Measurements from ENCODE around the gene NR2C1.

The NR2C1 gene

DNA sequence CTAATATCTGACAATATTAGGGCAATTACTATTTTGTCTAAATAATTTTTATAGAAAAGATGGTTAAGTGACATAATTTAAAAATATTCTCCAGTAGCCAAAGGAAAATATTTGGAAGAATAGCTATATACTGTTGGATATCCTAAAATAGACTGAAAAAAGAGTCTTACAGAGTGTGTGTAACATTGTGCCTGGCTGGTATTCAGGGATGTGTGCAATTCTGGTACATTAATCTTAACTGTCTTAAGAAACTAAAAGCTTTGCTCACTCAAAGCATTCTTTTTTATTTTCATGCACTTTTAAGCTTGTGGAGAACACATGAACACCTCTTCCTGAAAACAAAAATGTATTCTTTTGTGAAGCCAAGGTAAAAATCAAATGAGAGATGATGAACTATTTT is 10.1 kb upstream of the NR2C1 start:
- DNase-seq = no peak

DNA sequence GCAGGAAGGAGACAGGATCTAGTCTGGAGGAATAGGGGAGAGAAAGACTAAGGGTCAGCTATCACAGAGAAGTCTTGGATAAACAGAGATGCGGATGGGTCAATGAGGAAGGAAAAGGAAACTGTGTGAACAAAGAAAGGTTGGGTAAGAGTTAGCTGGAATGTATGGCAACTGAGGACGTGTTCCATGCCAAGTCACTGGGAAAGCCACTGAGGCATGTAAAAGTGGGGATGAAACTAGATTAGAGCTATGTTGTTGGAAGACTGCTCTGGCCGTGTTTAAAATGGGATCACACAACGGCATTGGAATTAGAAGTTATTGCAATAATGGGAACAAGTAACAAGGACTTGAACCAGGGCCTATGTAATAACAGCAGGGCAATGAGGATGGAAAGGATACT is 3.9 kb upstream of the NR2C1 start:
- no peak for DNase-seq

DNA sequence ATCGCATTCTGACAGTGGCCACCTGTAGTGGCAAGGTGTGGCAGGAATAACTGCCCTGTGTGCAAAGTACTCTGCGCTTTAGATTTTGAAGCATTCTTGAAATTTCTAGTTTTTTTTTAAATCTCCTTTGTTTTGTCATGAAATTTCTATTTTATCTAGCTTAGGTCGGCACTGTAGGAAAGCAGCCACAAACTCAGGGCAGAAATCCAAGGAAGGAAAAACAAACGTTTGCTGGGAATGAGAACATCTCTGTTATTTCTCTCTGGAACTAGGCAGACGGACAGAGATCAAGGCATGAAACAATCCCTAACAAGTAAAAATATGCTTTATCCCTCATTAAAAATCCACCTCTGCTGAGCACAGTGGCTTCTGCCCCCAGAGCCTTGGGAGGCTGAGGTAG is 1.3 kb upstream of the NR2C1 start:
- DNase-seq = no peak

DNA sequence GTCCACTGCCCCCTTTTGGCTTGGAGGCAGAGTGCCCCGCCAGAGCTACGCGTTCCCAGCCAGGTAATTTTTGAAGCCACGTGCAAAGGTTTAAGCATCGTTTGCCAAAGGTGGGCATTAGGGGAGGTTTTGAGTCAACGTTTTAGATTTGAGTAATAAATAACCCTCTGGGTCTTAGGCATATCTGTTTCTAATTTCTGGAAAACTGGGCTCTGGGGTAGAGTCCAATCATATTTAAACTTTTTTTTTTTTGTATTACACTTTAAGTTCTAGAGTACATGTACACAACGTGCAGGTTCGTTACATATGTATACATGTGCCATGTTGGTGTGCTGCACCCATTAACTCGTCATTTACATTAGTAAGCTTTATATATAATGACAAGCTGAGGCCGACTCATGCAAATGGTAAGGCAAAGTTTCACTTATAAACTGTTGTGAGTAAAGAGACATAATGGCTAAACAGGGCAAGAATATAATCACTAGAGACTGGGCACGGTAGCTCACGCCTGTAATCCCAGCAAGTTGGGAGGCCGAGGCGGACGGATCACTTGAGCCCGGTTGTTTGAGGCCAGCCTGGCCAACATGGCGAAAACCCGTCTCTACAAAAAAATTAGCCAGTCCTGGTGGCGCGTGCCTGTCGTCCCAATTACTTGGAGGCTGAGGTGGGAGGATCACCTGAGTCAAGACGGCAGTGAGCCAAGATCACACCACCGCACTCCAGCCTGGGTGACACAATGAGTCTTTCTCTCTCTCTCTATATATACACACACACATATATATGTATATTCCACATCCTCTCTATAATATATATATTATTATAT is 491 bp upstream of the NR2C1 start:
- DNase-seq = no peak

DNA sequence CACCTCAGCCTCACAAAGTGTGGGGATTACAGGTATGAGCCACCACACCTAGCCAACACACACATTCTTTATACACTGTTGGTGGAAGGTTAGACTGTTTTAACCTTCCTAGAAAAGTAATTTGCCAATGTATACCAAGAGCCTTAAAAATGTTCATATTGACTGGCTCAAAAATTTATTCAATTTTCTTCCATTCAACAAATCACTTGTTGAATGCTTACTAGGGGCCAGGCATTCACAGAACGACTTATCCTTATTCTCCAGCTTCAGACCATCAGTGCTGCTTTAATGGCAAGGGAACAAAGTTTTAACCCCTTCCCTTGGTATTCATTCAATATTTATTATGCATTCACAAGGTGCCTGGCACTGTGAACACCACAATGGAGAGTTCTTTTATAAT is 3.0 kb downstream of the NR2C1 start:
- DNase-seq = no peak

DNA sequence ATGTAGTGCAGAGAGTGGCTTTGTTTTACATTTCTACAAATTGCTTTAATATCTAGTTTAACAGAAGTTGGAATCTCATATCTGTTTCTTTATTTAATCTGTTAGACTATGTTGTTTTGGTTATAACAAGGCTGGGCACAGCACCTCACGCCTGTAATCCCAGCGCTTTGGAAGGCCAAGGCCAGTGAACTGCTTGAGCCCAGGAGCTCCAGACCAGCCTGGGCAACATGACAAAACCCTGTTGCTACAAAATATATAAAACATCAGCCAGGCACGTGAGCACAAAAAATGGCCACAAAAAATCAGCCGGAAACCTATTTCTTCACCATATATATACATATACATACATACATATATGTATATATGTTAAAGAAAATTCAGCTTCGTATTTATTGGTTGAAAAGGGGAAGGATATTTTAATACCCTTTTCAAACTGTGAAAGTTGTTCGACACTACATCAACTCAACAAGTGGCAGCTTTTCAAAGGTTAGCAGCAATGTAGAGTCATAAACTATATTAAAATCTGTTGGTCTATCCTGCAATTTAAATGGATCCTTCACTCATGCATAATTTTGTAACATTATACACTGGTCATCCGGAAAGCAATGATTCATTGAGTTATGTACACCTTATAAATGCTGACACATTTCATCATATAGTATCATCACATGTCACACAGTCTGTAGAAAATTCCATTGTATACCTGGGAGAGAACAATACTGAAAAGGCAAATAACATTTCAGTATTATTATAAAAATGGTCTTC is 7.1 kb downstream of the NR2C1 start:
- no peak for DNase-seq

DNA sequence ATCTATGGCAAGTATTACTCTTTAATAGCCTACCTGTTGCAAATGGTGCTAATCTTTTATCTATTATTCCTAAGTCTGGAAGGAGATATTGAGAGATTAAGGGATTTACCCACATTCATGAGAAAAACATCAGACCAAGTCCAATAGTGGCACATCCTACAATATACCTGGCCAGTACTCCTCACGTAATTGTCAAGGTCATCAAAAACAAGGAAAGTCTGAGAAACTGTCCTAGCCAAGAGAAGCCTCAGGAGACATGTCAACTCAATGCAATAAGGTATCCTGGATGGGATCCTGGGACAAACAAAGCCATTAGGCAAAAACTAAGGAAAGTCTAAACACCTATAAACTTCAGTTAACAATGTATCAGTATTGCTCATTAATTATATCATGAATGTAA is 12.5 kb downstream of the NR2C1 start:
- DNase-seq = no peak

DNA sequence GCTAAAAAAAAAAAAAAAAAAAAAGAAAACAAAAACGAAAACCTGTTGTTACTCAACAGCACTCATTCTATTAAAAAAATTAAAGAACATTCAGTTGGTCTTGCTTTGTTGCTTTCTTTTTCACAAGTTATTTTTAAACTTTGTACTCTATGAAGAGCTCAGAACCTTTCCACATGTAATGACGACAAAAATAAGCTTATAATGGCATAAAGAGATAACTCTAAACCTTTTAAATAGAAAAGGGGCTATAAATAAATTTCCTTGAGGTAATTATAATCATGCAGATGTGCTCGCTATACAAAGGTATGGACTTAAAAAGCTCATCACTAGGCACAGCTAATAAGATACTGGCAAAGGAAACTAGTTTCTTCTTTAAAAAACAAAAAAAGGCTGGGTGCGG is 13.4 kb downstream of the NR2C1 start:
- no peak for DNase-seq

DNA sequence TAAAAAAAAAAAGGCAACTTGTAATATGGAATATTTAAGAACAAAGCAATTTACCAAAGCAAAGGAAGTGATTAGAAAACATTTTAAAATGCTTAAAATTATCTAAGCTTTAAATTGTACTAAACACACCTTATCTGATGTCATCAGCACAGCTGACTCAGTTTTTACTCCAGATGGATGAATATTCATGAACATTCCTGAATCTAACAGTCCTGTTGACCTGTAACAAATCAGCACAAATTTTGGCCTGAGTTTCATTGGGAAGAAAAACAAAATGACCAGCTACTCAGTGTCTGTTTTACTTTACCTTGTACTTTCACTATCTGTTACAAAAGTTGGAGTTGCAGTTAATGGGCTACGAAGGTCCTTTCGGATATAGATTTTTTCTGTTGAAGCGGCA is 16.0 kb downstream of the NR2C1 start:
- DNase-seq = no peak

DNA sequence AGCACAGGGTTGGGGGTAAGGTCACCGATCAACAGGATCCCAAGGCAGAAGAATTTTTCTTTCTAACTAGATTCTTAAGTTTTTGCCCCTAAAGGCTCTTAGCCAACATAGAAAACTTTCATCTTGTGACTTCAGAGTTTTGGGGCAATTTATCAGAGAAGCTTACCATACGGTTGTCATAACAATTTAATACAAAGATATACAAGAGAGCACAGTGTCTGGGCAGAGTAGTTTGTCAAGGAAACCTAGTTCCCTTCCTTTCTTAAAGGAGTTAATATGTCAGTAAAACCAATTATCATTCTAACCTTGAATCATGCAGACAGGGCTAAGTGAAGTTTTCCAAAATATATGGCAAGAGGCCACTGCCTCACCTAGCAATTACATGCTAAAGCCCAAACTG is 18.4 kb downstream of the NR2C1 start:
- DNase-seq = no peak

DNA sequence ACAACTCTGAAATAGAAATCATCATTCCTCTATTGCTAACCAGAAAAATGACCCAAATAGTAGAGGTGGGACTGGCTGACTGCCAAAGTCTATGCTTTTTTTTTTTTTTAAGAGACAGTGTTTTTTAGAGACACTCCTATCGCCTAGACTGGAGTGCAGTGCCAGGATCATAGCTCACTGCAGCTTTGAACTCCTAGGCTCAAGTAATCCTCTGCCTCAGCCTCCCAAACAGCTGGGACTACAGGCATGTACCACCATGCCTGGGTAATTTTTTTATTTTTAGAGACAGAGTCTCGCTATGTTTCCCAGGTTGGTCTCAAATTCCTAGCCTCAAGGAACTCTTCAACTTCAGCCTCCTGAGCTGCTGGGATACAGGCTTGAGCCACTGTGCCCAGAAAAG is 19.2 kb downstream of the NR2C1 start:
- no peak for DNase-seq

DNA sequence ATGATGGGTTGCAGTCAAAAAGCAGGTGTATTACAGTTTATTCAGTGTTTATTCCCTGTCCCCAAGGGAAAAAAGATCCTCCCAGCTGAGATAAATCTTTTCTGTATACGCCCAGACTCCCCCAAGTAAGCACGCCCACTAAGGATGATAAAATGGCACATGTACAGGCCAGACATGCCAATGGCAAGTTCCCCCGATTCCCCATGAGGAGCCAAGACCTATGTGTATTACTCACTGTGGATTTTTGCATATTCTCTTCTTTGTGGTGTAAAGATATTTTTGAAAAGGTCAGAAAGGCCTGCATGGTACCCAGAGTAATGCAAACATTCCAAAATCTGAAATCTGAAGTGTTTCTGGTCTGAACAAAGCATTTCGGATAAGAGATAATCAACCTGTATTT is 22.2 kb downstream of the NR2C1 start:
- no peak for DNase-seq

DNA sequence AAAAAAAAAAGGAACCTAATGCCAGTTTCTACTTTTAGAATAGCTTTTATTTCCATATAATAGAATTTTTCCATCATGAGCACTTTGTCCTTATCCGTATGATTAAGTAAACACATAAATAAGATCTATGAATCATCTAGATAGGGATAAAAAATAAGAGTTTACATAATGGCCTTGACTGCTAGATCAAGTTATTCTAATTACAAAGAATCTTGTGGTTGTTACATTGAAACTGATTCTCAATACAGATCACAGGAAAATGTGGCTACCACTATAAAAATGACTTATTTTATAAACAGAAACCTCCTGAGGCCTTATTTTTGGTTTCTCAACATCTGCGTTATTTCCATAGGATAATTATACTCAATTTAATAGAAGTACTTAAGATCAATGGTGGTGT is 35.5 kb downstream of the NR2C1 start:
- no peak for DNase-seq

DNA sequence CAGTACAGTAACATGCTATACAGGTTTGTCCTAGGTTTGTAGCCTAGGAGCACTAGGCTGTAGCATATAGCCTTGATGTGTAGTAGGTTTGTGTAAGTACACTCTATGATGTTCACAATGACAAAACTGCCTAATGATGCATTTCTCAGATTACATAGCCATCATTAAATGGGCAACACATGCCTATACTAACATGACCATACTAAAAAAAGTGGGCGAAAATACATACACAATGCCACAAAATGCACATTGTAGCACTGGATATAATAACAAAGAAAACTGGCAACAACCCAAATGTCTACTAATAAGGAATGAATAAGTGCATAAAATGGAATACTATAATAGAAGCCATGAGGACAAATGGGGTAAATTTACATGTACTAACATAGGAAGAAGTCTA is 38.7 kb downstream of the NR2C1 start:
- DNase-seq = no peak

DNA sequence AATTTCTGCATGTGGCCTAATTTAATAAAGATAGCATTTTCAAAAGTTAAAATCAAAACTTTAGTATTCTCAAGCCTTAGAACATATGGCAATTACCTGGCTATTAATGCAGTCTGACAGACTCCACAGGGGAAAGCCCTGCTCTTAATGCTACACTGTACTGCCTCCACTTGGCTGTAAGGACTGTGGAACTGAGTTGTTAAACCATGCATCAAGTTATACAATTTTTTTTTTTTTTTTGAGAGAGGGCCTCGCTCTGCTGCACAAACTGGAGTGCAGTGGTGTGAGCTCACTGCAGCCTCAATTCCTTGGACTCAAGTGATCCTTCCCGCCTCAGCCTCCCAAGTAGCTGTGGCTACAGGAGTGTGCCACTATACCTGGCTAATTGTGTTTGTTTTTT is 50.9 kb downstream of the NR2C1 start:
- no peak for DNase-seq

DNA sequence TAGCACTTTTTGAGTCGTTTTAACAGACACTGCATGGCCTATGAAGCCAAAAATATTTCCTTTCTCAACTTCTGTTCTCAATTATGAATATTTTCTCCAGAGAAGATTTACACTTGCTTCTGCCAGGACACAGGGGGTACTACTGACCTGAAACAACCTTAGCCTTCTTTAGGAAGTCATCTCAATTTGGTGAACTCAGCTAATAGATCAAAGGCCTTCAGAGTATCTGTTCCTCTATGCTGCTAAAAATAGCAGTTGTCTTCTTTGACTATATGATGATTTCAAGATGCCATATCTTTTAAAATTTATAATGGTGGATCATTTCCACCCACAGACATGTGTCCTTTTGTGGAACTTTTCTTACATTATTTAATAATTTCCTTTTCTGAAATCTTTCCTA is 55.9 kb downstream of the NR2C1 start:
- DNase-seq = no peak

DNA sequence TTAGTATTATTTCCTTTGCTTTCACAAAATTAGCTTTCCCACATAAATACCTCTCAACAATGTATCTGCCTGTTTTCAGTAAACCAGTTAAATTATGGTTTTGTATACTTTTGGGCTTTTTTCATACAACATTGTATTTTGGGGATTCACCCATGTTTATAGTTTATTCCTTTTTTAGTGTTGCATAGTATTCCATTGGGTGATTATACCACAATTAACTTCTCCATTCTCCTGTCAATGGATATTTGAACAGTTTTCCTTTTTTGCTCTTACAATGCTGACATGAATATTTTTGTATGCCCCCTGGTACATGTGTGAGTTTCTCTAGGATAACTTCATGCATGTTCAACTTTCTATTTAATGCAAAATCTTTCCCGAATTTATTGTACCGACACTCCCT is 57.3 kb downstream of the NR2C1 start:
- no peak for DNase-seq

DNA sequence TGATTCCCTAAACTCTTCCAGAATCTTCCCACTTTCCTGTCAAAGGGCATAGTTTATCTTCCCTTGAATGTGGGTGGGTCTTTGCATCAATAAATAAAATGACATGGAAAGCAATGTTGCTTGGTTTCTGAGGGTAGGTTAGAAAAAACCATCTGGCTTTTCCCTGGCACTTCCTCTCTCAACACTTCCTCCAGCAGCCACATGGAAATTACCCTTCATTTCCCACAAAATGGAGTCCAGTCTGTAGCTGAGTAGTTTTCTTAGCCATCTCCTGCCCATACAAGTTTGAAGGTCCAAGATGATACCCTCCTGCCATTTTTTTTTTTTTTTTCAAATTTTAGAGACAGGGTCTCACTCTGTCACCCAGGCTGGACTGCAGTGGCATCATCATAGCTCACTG is 58.9 kb downstream of the NR2C1 start:
- DNase-seq = no peak

DNA sequence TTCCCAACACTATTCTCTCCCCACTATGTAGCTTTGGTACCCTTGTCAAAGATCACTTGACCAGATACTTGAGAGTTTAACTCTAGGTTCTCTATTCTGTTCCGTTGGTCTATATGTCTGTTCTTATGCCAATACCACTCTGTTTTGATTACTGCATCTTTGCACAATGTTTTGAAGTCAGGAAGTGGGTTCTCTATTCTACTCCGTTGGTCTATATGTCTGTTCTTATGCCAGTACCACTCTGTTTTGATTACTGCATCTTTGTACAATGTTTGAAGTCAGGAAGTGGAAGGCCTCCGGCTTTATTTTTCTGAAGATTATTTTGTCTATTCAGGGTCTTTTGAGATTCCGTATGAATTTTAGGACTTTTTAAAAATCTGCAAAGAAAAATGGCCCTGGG is 67.2 kb downstream of the NR2C1 start:
- no peak for DNase-seq

DNA sequence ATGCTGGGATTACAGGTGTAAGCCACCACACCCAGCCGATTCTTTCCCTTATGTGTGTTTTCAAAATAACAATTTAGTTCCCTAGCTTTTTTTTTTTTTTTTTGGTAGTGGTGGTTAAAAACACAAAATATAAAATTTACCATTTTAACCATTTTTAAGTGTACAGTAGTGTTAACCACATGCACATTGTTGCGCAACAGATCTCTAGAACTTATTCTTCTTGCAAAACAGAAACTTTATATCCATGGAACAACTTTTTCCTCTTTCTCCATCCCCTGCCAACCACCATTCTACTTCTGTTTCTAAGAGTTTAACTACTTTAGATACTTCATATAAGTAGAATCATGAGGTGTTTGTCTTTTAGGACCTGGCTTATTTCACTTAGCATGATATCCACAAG is 68.8 kb downstream of the NR2C1 start:
- DNase-seq = no peak

DNA sequence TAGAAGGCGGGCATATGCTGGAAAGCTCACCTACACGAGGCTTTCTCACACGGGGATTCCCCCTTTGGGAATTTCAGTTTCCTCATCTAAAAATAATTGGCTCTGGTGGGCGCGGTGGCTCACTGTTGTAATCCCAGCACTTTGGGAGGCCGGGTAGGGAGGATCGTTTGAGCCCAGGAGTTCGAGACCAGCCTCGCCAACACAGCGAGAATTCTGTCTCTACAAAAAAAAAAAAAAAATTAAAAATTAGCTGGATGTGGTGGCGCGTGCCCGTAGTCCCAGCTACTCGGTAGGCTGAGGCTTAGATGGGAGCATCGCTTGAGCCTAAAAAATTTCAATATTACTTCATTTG is 69.5 kb downstream of the NR2C1 start:
- DNase-seq = no peak

DNA sequence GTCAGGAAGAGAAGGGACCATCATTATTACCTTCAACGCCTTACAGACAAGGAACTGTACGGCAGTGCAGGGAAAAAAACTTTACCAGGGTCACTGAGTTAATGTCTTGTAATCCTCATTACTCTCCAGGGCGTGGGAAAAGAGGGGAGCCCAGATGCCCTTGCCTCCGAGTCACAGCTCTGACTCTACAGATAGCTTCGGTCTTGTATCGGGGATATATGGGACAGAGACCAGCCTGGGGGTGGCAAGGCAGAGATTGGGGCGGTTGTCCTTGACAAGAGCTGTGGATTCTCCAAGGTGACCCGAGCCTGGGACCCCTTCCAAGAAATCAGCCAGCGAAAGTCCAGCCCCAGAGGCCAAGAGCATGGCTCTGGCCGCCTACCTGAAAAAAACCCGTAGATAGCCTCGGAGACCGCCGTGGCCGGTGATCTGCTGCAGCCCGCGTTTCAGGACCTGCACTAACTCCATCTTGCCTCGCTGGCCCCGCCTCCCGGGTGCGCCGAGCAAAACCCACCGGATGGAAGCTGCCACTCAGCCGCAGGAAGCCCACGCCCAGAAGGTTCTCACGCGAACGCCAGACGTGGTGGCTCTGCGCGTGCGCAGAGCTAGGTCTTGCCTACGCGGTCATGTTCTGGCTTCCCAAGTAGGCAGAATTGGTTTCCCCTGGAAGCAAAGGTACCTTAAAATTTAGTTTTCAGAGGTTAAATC is 70.1 kb downstream of the NR2C1 start, which contains the start of gene NDUFA12:
NDUFA12 (minus strand) TSS at position 485 of the 708 bp plus-strand sequence; CDS start at position 468, 17 bp downstream.
- DNase-seq = peak; percentile 92

DNA sequence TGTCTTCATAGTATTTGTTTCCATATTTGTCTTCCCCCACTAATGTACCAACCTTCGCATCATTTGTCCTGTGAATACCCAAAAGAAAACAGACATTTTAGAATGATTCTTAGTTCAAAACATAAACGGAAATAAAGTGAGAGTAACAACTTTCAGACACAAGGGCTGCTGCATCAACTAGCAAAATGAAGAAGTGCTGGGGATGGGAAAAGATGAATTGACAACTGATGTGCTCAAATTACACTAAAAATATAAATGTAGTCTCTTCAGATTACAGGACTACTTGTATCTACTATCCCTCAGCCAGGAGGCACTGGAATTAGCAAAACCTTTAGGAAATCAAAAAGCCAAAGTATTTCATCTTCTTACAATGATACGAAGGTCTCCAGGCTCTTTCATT is 70.7 kb downstream of the NR2C1 start:
- no peak for DNase-seq

DNA sequence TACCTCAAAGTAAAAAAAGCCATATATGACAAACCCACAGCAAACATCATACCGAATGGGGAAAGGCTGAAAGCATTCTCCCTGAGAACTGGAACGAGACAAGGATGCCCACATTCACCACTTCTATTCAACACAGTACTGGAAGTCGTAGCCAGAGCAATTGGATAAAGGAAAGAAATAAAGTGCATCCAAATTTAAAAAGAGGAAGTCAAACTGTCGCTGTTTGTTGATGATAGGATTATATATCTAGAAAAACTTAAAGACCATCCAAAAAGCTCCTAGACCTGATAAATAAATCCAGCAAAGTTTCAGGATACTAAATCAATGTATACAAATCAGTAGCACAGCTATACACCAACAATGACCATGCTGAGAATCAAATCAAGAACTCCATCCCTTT is 75.1 kb downstream of the NR2C1 start:
- no peak for DNase-seq

All from stimulated activated CD4-positive, alpha-beta T cell treated with anti-CD3 and anti-CD28 coated beads, Interleukin-2, amount 100 ng/mL, for 48 hours (primary cell).